ENCODE data around the gene SH3BP2.
A peak's percentile ranks its signal among the peaks of the same experiment; 100 is the strongest.

- TF ChIP-seq CTCF (IDR thresholded peaks at IDR 0.05 in 8 of 11, conservative IDR thresholded peaks at IDR 0.05 in 3 of 11), result no peak
- TF ChIP-seq POLR2A (IDR thresholded peaks at IDR 0.05), result no peak
- peak in 1 of 3 donors; percentile 25 for TF ChIP-seq POLR2AphosphoS5 (IDR thresholded peaks at IDR 0.05)
These were observed 79.0 kb downstream of the SH3BP2 start for GRCh38 chr4:2871911-2872310.
